Measurements from ENCODE around the gene DNHD1.

- TF ChIP-seq MAX (IDR thresholded peaks at IDR 0.05), result no peak
- no peak for TF ChIP-seq REST (IDR thresholded peaks at IDR 0.05; ENCODE audit: low read depth)
- TF ChIP-seq EP300 (IDR thresholded peaks at IDR 0.05; ENCODE audit: borderline replicate concordance), result no peak
- no peak for TF ChIP-seq TAF1 (IDR thresholded peaks at IDR 0.05; ENCODE audit: low read depth)
- no peak for TF ChIP-seq CEBPB (IDR thresholded peaks at IDR 0.05)
Measured at GRCh38 chr11:6547177-6547576, 50.1 kb downstream of the DNHD1 start.

Data from Ishikawa (cell line).